NCI-H2107 treated with DMSO at 0.1 percent for 48 hours (cell line): ENCODE measurements around the gene TGFB1I1.
"Not testable (repeated sequence)": the region's sequence is repeated elsewhere in the genome, so short reads cannot be mapped to it uniquely, and the experiment has no call there.

Source experiments
- DNase-seq: peaks from one replicate; lab custom pipeline; 2025; ENCODE audit not compliant: unreplicated experiment; lab: John Stamatoyannopoulos, UW

TGFB1I1 gene

DNA sequence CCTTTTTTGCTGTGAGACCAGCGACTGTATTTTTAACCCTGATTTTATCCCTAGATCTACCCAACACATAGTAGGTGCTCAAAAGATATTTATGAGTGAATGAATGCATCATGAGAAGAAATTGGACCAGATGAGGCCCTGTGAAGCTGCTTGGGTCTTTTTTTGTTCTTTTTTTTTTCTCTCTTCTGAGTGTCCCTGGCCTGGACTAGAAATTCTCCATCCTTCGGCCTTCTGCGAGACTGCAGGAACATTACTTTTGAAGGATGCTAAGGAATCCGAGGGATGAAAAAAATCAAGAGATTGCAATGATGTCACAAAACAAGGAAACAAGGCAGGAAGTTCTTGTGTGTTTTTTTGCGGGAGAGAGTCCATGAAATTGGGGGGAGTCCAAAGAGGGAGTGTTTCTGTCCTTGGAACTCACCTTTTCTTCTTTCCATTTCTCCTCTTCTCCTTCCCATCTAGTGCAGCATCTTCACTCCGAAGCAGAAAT lies 36.8 kb downstream of the TGFB1I1 start:
- no peak for DNase-seq

DNA sequence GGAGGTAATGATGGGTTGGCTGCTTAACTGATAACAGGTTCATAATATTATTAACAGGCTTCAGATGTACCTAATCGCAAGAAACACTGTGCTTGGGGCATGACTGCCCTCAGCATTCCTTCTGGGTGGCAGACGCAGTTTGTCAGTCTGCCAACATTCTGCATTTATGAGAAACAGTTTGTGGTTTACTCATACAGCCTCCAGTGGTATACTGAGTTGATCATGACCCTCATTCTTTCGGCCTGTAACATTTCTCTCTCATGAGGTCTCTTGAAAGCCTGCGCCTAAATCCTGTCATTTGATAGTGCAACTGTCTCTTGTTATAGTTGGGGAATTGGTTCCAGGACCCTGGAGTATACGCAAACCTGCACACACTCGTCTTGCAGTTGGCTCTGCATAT lies 41.2 kb downstream of the TGFB1I1 start:
- no peak for DNase-seq

DNA sequence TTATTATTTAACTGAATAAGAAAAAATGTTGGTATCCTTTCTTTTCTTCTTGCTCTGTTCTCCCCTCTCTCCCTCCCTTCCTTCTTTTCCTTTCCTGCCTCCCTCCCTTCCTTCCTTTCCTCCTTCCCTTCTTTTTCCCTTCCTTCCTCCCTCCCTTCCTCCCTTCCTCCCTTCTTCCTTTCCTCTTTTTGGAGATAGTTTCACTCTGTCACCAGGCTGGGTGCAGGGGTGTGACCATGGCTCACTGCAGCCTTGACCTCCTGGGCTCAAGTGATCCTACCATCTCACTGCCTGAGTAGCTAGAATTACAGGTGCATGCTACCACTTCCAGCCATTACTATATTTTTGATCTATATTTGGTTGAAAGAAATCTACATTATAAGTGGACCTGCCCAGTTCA lies 41.9 kb downstream of the TGFB1I1 start:
- no peak for DNase-seq

DNA sequence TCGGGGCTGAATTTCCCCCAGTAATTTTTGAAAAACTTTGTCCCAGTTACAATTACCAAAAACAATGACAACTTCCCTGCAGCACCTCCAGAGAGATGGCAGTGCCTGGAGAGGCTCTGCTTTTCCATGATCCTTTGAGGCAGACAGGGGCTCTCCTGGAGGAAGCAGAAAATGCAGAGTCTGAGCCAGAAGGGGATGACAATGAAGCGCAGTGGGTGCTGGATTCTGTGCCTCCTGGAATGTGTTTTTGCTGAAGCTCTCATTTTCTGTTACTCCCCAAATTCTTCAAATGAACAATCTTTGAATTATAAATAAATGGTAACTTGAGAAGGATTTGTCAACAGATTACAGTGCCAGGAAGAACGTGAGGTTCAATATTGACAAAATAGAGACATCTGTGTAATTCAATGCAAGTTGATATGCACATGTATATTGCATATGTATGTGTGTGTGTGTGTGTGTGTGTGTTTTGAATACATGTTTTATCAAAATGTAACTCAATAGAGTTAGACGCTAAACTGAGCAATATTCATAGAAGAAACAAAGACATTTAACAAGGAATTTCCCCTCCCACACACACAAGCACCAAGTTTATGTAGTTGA lies 45.9 kb downstream of the TGFB1I1 start:
- no peak for DNase-seq

DNA sequence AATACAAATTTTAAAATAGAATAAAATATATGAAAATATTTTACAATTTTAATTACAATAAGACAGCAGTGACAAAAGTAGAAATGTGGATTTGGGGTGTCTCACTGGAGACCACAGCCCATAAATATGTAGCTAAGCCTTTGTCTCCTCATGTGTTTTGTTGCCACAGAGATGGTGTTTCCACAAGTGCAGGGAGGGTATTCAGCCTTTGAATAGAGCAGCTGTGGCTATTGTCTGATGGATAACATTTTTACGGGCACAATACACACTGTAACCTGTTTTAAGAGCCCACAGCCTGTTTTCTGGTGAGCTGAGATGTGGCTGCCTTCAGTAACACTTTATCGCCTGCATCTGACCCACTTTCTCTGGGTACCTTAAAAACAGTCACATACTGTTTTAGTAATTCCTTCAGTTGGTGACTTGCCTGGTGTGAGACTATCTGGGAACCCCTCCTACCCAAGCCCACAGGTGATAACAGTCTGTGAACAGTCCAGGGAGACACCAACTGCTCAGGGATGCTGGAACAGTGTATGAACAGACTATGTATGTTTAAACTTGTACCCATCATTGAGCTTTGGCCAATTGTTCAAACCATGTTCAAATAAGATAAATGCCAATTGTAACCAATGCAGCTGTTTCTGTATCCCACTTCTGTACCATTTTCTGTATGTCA lies 47.9 kb downstream of the TGFB1I1 start:
- peak; percentile 48 for DNase-seq

DNA sequence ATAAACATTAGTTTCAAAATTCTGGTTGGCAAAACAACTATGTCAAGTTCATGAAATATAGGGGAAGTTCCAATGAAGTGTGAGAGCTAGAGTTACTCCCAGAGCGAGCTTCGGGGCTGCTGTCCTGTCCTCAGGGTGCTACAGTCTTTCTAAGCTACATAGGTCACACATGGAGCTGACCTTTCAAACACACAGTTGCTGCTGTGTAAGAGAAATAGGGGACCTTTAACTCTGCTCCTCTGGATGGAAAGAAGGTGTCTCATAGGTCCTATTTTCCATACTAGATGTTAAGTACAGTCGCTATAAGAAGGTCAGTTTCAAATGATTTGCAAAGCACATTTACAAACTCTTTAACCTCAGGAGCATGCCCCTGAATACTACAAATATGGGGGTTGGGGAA lies 49.4 kb downstream of the TGFB1I1 start:
- no peak for DNase-seq

DNA sequence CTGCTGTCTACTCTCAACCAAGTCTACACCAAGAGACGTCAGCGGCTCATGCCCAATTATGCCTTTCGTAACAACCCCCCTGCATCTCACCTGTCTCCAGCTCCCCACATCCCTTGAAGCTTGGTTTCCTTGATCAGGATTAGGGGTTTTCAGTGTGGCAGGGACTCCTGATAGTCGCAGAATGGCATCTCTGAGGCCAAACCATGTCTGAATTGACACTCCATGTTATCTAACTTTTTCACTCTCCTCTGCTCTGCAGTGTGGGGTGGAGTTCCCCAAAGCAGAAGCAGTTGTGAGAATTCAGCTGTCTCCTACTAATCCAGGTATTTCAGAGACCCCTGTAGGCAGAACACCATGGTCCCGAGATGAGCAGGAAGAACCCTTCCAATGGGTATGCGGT lies 50.1 kb downstream of the TGFB1I1 start:
- DNase-seq, result no peak

DNA sequence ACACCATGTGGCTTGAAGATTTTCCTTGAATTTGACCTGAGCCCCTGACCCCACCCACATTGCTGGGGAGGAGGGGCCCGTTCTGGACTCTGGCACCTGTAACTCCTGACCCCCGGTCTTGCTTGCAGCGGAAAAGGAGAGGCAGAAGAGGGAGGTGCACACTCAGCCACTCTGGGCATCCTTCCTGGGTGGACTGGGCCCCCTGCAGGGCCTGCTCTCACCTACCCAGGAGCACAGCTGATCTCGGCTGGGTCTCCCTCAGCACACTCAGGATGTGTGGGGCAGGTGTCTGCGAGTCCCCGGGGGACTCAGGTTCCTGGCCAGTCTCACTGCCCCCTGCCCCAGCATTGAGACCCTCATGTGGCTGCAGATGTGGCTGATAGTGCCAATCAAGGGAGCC lies 51.8 kb downstream of the TGFB1I1 start:
- not testable (repeated sequence) for DNase-seq

DNA sequence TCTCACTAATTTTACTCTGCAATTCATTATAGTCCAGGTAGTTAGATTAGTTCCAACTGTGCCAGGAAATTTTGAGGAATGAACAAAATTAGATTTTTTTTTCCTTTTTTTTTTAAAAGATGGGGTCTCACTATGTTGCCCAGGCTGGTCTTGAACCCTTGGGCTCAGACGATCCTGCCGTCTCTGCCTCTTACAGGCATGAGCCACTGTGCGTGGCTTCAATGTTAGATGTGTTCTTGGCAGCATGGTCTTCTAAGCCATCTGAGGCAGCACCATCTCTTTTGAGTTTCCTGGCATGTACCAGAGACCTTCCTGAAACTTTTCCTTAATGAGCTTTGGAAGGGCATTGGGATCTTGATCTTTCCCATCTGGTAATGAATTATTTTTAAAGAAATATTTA lies 53.2 kb downstream of the TGFB1I1 start:
- no peak for DNase-seq
